Posterior vena cava (tissue), 2 donors: ENCODE data around the gene ZKSCAN1. TPM values are rescaled to one million over a fixed set of nuclear protein-coding genes. Genes with fewer than 3 reads are reported as not detected.
"Not testable (repeated sequence)": the region's sequence is repeated elsewhere in the genome, so short reads cannot be mapped to it uniquely, and the experiment has no call there.

Source experiments
- DNase-seq: peaks from one replicate; pipeline ENCODE4 v3.0.0-alpha.2; 2020; ENCODE audit warnings: low spot score
- intact Hi-C, 2 donors: fragments of 100-400 bp; cut with DNase I; formaldehyde crosslinking; loops; one replicate each; pipeline versions ENCODE4 v1.14.1 to v1.14.2; 2022 to 2023
- total RNA-seq, 2 donors: library from RNA; stranded (reverse); fragmentation: NEBNext Ultra II Directional; extraction: Animal tissue kit (Norgen Biotek cat#: 25700); gene quantifications; one replicate each; pipeline ENCODE4 v1.2.1, GENCODE V29; 2021
- donor health status: DM: yes; HTN: yes; CAD: no.
- donor health status: DM: yes; HTN: yes; CAD: no.

The ZKSCAN1 gene
- total RNA-seq, 2 donors from 2014 or later, result 47.4 to 53.1 TPM

GRCh38 chr7:99996755-99997544, 18.4 kb upstream of the ZKSCAN1 start:
- intact Hi-C loops, result no loop called here
- no peak for DNase-seq

GRCh38 chr7:99997545-99998137, 17.8 kb upstream of the ZKSCAN1 start:
- peak; percentile 87 for DNase-seq
- intact Hi-C loops, result no loop called here

- peak; percentile 44 for DNase-seq
- intact Hi-C loops, result no loop called here
Measured at GRCh38 chr7:100000239-100000638, 15.2 kb upstream of the ZKSCAN1 start.

GRCh38 chr7:100003711-100004661, 11.4 kb upstream of the ZKSCAN1 start:
- intact Hi-C loops, result no loop called here
- peak; percentile 52 for DNase-seq

- intact Hi-C loops, result no loop called here
- DNase-seq, result peak; percentile 36
Measured at GRCh38 chr7:100007887-100008286, 7.5 kb upstream of the ZKSCAN1 start.

GRCh38 chr7:100008525-100008924, 6.9 kb upstream of the ZKSCAN1 start:
- peak; percentile 64 for DNase-seq
- intact Hi-C loops, result no loop called here

- intact Hi-C loops, result not testable (repeated sequence)
- DNase-seq, result peak; percentile 56
Measured at GRCh38 chr7:100009952-100010351, 5.4 kb upstream of the ZKSCAN1 start.

- intact Hi-C loops, result no loop called here
- no peak for DNase-seq
Measured at GRCh38 chr7:100010901-100011300, 4.5 kb upstream of the ZKSCAN1 start.

- DNase-seq, result no peak
- intact Hi-C loops, result no loop called here
Measured at GRCh38 chr7:100011516-100011915, 3.9 kb upstream of the ZKSCAN1 start.

- DNase-seq, intact Hi-C loops: not testable (repeated sequence)
Measured at GRCh38 chr7:100012385-100013327, 2.7 kb upstream of the ZKSCAN1 start.

GRCh38 chr7:100013328-100013676, 2.1 kb upstream of the ZKSCAN1 start:
- intact Hi-C loops, result no loop called here
- no peak for DNase-seq

- DNase-seq, result no peak
- intact Hi-C loops, result no loop called here
Measured at GRCh38 chr7:100016215-100016901, 962 bp downstream of the ZKSCAN1 start.

- no peak for DNase-seq
- intact Hi-C loops, result no loop called here
Measured at GRCh38 chr7:100017300-100017699, 1.9 kb downstream of the ZKSCAN1 start.

- intact Hi-C loops, result no loop called here
Measured at GRCh38 chr7:100017875-100018274, 2.5 kb downstream of the ZKSCAN1 start.

GRCh38 chr7:100019908-100020307, 4.5 kb downstream of the ZKSCAN1 start:
- intact Hi-C loops, result no loop called here
- no peak for DNase-seq

More at GRCh38 chr7:100017875-100018274, 2.5 kb downstream of the ZKSCAN1 start:
- DNase-seq, result no peak

- no peak for DNase-seq
- intact Hi-C loops, result no loop called here
Measured at GRCh38 chr7:100021297-100021696, 5.9 kb downstream of the ZKSCAN1 start.

- intact Hi-C loops, result no loop called here
- no peak for DNase-seq
Measured at GRCh38 chr7:100022621-100023020, 7.2 kb downstream of the ZKSCAN1 start.

- intact Hi-C loops, result no loop called here
- DNase-seq, result no peak
Measured at GRCh38 chr7:100023526-100023925, 8.1 kb downstream of the ZKSCAN1 start.
